Glutamatergic neuron (in vitro differentiated cells): Measurements from ENCODE around the gene IGLON5. TPM values are rescaled to one million over a fixed set of nuclear protein-coding genes. Genes with fewer than 3 reads are reported as not detected.

Experiments used
- DNase-seq: peaks from one replicate; pipeline ENCODE4 v3.0.0; 2022
- H3K27ac Mint-ChIP-seq: one replicate; pipeline ENCODE4 v1.8.0; 2020; ENCODE audit warnings: mild to moderate bottlenecking, mixed read lengths, inconsistent platforms; ENCODE audit not compliant: unreplicated experiment
- H3K27me3 Mint-ChIP-seq: one replicate; pipeline ENCODE4 v1.8.0; 2020; ENCODE audit warnings: mild to moderate bottlenecking, moderate library complexity, mixed read lengths, inconsistent platforms; ENCODE audit not compliant: unreplicated experiment
- H3K36me3 Mint-ChIP-seq: one replicate; pipeline ENCODE4 v1.8.0; 2020; ENCODE audit warnings: mild to moderate bottlenecking, mixed read lengths, inconsistent platforms; ENCODE audit not compliant: unreplicated experiment
- H3K4me1 Mint-ChIP-seq: one replicate; pipeline ENCODE4 v1.8.0; 2020; ENCODE audit warnings: mild to moderate bottlenecking, low read depth, mixed read lengths, inconsistent platforms; ENCODE audit not compliant: unreplicated experiment
- H3K4me3 Mint-ChIP-seq: one replicate; pipeline ENCODE4 v1.8.0; 2020; ENCODE audit warnings: mild to moderate bottlenecking, mixed read lengths, inconsistent platforms; ENCODE audit not compliant: unreplicated experiment
- H3K9me3 Mint-ChIP-seq: one replicate; pipeline ENCODE4 v1.8.0; 2020; ENCODE audit warnings: mild to moderate bottlenecking, moderate library complexity, mixed read lengths, inconsistent platforms; ENCODE audit not compliant: unreplicated experiment
- long read RNA-seq: library from polyadenylated mRNA; unstranded; transcript quantifications from one replicate; pipeline ENCODE4 v2.0.0, GENCODE V29; 2020; ENCODE audit not compliant: unreplicated experiment
- total RNA-seq: library from RNA; stranded (reverse); fragmentation: NEBNext Ultra II Directional; extraction: Animal tissue kit (Norgen Biotek cat#: 25700); gene quantifications from one replicate; pipeline ENCODE4 v1.2.1, GENCODE V29; 2021; ENCODE audit not compliant: unreplicated experiment
- TF ChIP-seq, protein P1 (sequence below): fragments of 200-600 bp; sonication (generic); IDR thresholded peaks from one replicate; pipeline ENCODE4 v1.5.0; 2021; ENCODE audit not compliant: partially characterized antibody, unreplicated experiment

Gene IGLON5
- 59.9 TPM for total RNA-seq
- long read RNA-seq, partial matches to known transcripts: 0 of 1 reads
- long read RNA-seq, other reads (novel, unspliced or antisense): 1 of 1 reads

DNA sequence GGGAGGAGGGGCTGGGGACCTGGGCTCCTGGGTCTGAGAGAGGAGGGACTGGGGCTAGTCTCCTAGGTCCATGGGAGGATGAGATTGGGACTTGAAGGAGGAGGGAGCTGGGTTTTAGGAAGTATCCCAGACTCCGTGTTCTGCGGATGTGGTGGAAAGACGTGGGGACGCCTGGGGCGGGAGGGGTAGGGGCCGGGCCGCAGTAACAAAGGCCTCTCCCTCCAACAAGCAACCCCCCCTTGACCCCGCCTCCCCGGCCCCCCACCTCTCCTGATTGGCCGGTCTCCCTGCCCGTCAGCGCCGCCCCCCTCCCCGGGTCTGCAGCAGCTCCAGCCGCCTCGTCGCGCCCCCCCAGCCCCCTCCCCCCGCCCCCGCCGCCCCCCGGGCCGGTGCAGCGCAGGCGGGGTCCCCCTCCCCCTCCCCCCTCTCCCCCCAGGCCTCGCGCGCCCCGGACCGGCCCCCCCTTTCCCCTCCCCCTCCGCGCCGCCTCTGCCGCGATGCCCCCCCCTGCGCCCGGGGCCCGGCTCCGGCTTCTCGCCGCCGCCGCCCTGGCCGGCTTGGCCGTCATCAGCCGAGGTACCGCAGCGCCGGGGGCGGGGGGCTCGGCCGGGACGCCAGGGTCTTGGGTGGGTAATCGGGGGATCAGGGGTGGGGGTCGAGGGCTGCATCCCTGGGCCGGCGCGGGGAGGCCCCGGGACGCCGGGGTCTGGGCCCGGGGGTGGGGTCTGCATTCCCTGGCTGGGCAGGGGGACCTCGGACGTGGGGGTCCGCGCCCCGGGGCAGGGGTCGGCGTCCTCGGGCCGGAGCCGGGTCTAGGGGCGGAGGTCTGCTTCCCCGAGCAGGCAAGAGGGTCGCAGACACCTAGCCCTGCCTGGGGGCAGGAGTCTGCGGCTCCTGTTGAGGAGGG is at the start of gene IGLON5:
Gene IGLON5, plus strand, starts transcription at position 294 of the 907 bp plus-strand sequence. Its CDS starts 204 bp downstream, at position 498.
- H3K27ac Mint-ChIP-seq: peak within 1 kb of the TSS; percentile 86
- peak; percentile 81 for DNase-seq
- TF ChIP-seq, protein P1, sequence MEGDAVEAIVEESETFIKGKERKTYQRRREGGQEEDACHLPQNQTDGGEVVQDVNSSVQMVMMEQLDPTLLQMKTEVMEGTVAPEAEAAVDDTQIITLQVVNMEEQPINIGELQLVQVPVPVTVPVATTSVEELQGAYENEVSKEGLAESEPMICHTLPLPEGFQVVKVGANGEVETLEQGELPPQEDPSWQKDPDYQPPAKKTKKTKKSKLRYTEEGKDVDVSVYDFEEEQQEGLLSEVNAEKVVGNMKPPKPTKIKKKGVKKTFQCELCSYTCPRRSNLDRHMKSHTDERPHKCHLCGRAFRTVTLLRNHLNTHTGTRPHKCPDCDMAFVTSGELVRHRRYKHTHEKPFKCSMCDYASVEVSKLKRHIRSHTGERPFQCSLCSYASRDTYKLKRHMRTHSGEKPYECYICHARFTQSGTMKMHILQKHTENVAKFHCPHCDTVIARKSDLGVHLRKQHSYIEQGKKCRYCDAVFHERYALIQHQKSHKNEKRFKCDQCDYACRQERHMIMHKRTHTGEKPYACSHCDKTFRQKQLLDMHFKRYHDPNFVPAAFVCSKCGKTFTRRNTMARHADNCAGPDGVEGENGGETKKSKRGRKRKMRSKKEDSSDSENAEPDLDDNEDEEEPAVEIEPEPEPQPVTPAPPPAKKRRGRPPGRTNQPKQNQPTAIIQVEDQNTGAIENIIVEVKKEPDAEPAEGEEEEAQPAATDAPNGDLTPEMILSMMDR: no peak
- H3K4me3 Mint-ChIP-seq: peak within 1 kb of the TSS; percentile 83
- peaks cover 8% of the 10 kb centered on the region for H3K4me1 Mint-ChIP-seq
- peaks cover 13% of the 10 kb centered on the region for H3K27me3 Mint-ChIP-seq
- H3K36me3 Mint-ChIP-seq: peaks cover 17% of the 10 kb centered on the region
- peaks cover 13% of the 10 kb centered on the region for H3K9me3 Mint-ChIP-seq

DNA sequence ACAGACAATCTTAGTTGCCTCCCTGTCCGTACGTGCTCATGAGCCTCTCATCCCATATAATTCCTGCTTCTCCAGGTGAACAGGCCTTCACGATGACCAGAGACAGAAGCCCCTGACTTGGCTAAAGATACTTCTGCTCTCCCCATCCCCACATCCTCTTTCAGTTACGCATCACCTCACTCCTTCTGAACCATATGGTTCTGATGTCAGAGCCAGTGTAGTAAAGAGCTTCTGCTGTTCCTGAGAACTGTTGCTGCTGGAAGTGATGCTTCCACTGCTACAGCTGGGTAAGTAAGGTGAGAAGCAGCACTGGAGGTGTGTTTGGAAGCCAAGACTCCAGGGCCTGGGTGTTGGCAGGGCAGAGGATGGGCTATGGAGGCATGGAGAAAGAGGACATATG is 47.6 kb upstream of the IGLON5 start:
- peaks cover 10% of the 10 kb centered on the region for H3K4me1 Mint-ChIP-seq
- no peaks in the 10 kb centered on the region for H3K27me3 Mint-ChIP-seq
- TF ChIP-seq, protein P1: no peak
- no peak overlapping the region for H3K27ac Mint-ChIP-seq
- H3K4me3 Mint-ChIP-seq: no peak overlapping the region
- no peak for DNase-seq
- no peaks in the 10 kb centered on the region for H3K36me3 Mint-ChIP-seq
- no peaks in the 10 kb centered on the region for H3K9me3 Mint-ChIP-seq

DNA sequence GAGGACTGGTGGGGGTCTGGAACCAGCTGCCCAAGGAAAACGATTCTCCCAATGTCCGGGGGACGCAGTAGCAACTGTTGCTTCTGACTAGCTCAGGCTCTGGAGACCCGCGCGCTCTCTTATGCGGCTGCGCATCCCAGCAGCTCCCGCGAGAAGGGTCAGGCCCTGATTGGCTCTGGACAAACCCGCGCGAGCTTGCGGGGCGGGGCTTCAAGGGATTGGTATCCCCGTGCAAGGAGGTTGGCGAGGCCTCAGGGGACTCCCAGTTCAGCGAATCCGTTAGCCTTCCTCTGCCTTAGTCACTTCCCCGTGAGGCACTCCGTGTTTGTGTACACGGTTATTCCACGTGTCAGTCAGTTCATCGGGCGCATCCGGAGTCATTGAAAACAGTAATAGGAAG is 40.4 kb upstream of the IGLON5 start:
- no peaks in the 10 kb centered on the region for H3K9me3 Mint-ChIP-seq
- H3K36me3 Mint-ChIP-seq: peaks cover 3% of the 10 kb centered on the region
- no peak for DNase-seq
- H3K27ac Mint-ChIP-seq: no peak overlapping the region
- H3K4me1 Mint-ChIP-seq: no peaks in the 10 kb centered on the region
- no peak overlapping the region for H3K4me3 Mint-ChIP-seq
- H3K27me3 Mint-ChIP-seq: peaks cover 4% of the 10 kb centered on the region
- TF ChIP-seq, protein P1: no peak

DNA sequence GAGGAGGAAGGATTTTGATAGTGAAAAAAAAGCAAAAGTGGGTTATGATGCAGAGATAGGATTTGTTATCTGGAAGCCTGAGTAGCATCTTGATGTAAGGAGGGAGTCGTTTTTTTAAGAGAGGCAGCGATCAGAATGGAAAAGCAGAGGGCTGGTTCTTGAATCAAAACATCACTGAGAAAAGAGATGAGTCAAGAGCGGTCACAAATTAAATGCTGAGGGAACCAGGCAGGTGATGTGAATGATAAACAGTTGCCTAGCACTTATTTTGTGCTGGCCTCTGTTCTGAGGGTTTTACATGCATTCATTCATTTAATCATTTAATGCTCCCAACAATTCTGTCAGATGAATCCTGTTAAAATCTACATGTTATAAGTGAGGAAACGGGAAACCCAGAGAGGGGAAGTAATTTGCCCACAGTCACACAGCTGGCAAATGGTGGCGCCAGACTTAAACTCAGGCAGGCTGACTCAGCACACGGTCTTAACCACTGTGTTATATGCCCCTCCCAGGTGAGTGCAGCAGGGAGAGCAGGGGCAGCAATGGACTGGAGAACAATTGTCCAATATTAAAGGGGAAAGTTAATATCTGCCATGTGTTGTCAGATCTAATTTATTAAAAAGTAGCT is 39.1 kb upstream of the IGLON5 start:
- DNase-seq: no peak
- Mint-ChIP-seq H3K36me3 (peaks cover 3% of the 10 kb centered on the region), H3K4me3 (no peak overlapping the region), H3K9me3 (no peaks in the 10 kb centered on the region), H3K4me1 (no peaks in the 10 kb centered on the region), H3K27me3 (peaks cover 4% of the 10 kb centered on the region), H3K27ac (no peak overlapping the region)
- TF ChIP-seq, protein P1: no peak
